Mucosa of rectum (tissue), 2 donors: ENCODE results near the gene TTYH2.

Experiments used
- H3K27ac ChIP-seq, 2 donors: one replicate each; pipeline ENCODE4 v1.7.0; 2013; ENCODE audit warnings: inconsistent platforms in 2 of 2, low read depth in 2 of 2, low read length in 2 of 2
- H3K27me3 ChIP-seq, 2 donors: one replicate each; pipeline ENCODE4 v1.7.0; 2013; ENCODE audit warnings: low read length in 2 of 2; ENCODE audit not compliant: control insufficient read depth in 2 of 2, insufficient read depth in 2 of 2
- H3K36me3 ChIP-seq, 2 donors: one replicate each; pipeline ENCODE4 v1.7.0; 2013; ENCODE audit warnings: low read length in 2 of 2; ENCODE audit not compliant: control insufficient read depth in 2 of 2, insufficient read depth in 2 of 2
- H3K4me1 ChIP-seq, 2 donors: one replicate each; pipeline ENCODE4 v1.7.0; 2013; ENCODE audit warnings: low read length in 2 of 2, mild to moderate bottlenecking in 1 of 2; ENCODE audit not compliant: control insufficient read depth in 2 of 2, insufficient read depth in 2 of 2
- H3K4me3 ChIP-seq, 2 donors: one replicate each; pipeline ENCODE4 v1.7.0; 2013; ENCODE audit warnings: low read length in 2 of 2
- H3K9ac ChIP-seq, 2 donors: one replicate each; pipeline ENCODE4 v1.7.0; 2013; ENCODE audit warnings: low read length in 2 of 2, low read depth in 1 of 2, mild to moderate bottlenecking in 1 of 2
- H3K9me3 ChIP-seq, 2 donors: one replicate each; pipeline ENCODE4 v1.7.0; 2013; ENCODE audit warnings: low read length in 2 of 2; ENCODE audit not compliant: control insufficient read depth in 2 of 2
- donor health status: healthy.
- donor health status: Normal muscosa, but diverticular disease.

Gene TTYH2

DNA sequence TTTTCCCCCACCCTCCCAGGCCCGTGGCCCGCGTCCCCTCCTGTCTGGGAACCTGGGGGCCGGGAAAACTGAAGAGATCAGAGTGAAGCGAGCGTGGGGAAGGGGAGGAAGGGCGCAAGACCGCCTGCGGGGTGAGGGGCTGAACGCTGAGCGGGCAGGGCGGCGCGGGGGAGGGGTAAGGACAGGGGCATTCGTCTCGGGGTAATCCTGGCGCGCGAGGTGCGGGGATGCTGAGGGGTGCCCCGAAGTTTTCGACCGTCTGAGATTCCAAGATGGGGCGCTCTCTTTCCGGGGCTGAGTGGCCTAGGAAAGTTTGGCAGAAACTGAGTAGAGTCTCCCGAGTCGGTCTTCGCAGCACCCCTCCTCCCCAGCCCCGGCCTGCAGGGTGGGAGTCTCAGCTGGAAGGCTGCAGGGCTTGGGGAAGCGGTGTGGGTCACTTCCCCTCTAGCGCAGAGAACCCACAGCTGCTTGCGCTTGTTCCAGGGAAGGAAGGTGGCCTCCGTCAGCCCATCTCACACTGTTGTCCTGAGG, 555 bp downstream of the TTYH2 start:
- peaks cover 19 to 34% of the 10 kb centered on the region in 2 donors for H3K4me1 ChIP-seq
- H3K27me3 ChIP-seq: peaks cover 7 to 8% of the 10 kb centered on the region in 2 donors
- peak overlapping the region in 1 of 2 donors; percentile 67 for H3K27ac ChIP-seq
- peak overlapping the region; percentile 52 to 55 for H3K4me3 ChIP-seq
- H3K9me3 ChIP-seq: no peaks in the 10 kb centered on the region
- no peak overlapping the region for H3K9ac ChIP-seq
- H3K36me3 ChIP-seq: peaks cover 9 to 13% of the 10 kb centered on the region in 2 donors

DNA sequence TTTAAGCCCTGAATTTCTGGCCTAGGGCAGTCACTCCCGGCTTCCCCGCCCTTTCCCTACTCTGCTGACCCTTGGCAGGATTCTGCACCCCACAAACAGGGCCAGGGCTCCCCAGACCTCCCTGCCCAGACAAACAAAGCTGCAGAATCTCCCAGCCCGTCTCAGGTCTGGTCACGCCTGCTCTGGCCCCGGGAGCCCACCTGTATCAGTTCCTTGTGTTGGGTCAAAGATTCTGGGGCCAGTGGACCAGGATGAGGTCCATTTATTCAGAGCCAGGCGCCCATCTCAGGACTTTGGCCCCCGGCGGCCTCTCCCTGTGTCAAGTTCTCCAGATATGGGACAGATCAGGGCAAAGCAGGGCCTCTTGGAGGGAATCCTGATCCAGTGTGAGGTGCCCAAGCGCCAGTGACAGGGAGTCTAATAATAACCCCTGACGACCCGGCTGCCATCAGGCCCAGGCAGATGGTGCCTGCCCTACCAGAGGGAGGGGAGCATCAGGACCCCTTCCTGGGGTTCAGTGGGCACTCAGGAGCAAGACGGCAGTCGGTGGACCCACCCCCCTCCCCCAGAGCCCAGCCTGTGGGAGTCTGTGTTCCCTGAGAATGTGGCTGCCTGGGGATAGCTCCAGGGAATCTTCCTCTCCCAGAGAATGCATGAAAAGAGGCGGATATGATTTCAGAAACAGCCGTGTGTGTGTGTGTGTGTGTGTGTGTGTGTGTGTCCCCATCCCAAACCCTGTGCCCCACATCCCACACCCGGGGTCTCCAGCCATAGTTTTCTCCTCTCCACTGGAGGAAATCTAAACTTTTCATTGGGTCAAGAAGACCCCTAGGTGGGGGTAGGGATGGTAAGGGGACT, 1.3 kb downstream of the TTYH2 start:
- Histone ChIP-seq H3K9ac (no peak overlapping the region), H3K27ac (no peak overlapping the region), H3K27me3 (peaks cover 7 to 8% of the 10 kb centered on the region in 2 donors), H3K4me1 (peaks cover 19 to 34% of the 10 kb centered on the region in 2 donors), H3K9me3 (no peaks in the 10 kb centered on the region), H3K4me3 (peak overlapping the region in 1 of 2 donors; percentile 52), H3K36me3 (peaks cover 5 to 6% of the 10 kb centered on the region in 2 donors)

DNA sequence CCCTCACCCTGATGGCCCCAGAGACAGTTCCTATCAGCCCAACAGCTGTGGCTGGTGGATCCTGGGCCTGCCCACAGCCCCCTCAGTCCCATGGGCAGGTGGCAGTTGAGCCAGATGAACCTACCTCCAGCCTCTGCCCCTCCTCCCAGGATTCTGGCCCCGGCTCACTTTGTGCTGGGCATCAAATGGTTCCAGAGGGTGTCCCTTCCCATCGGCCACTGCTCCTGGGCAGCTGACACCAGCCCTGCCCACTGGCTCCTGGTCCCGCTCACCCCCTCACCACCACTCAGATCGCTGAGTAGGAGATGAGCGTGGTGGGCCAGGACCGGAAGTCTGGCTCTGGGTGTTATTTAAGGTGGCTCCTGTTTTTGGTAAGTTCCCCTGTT, 2.0 kb downstream of the TTYH2 start:
- Histone ChIP-seq H3K4me1 (peaks cover 16 to 28% of the 10 kb centered on the region in 2 donors), H3K9ac (no peak overlapping the region), H3K27me3 (peaks cover 7 to 8% of the 10 kb centered on the region in 2 donors), H3K4me3 (no peak overlapping the region), H3K9me3 (no peaks in the 10 kb centered on the region), H3K36me3 (peaks cover 0 to under 1% of the 10 kb centered on the region in 2 donors), H3K27ac (no peak overlapping the region)

DNA sequence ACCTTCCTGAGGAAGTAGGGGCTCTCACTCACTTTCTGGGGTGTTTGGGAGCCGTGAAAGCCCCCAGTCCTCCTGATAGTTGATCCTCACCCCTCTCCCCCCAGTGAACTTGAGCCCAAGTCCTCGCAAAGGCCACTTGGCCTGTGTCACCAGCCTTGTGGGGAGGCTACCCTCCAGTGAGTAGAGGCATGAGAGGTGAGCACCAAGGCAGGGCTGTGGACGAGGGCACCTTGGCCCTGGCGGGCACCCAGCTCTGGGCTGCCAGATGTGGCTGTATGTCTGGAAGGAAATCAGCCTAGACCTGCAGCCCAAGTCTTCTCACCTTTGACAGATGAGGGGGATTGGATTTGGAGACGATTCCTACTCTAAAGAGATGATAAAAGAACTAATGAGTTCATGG, 3.1 kb downstream of the TTYH2 start:
- H3K9me3 ChIP-seq: no peaks in the 10 kb centered on the region
- no peaks in the 10 kb centered on the region for H3K36me3 ChIP-seq
- H3K27me3 ChIP-seq: peaks cover 7 to 8% of the 10 kb centered on the region in 2 donors
- no peak overlapping the region for H3K4me3 ChIP-seq
- H3K9ac ChIP-seq: no peak overlapping the region
- H3K4me1 ChIP-seq: peaks cover 11 to 19% of the 10 kb centered on the region in 2 donors
- no peak overlapping the region for H3K27ac ChIP-seq

DNA sequence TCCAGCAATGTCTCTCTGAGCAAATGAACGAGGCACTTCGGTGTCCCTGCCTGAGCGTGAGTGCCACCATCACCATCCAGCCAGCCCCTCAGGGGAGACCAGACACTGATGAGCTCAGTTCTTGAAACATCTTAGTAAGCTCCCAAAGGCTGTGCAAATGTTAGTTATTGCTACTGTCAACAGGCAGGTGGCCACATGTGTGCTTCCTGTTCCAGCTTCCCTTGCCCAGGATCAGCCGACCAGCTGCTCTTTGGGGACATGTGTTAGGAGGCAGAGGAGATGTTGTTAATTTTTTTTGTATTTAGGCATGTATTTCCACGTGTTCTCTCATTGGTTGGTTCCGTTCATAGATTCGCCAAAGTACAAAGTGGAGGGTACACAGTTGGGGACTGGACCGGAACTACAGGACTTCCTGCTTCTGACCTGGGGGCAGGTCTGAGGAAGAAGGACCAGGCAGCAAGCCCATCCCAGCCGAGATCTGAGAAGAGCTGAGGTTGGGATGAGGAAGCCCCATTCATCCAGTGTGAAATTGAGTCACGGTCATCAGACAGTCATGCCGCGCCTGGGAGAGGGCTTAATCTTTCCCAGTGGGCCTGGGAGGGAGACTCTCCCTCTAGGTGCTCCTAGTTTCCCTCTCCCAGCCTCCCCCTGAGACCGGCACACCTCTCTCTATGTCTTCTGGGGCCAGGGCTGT, 3.8 kb downstream of the TTYH2 start:
- Histone ChIP-seq H3K4me1 (peaks cover 6 to 14% of the 10 kb centered on the region in 2 donors), H3K27me3 (peaks cover 7 to 8% of the 10 kb centered on the region in 2 donors), H3K36me3 (no peaks in the 10 kb centered on the region), H3K4me3 (no peak overlapping the region), H3K9ac (no peak overlapping the region), H3K9me3 (no peaks in the 10 kb centered on the region), H3K27ac (no peak overlapping the region)

DNA sequence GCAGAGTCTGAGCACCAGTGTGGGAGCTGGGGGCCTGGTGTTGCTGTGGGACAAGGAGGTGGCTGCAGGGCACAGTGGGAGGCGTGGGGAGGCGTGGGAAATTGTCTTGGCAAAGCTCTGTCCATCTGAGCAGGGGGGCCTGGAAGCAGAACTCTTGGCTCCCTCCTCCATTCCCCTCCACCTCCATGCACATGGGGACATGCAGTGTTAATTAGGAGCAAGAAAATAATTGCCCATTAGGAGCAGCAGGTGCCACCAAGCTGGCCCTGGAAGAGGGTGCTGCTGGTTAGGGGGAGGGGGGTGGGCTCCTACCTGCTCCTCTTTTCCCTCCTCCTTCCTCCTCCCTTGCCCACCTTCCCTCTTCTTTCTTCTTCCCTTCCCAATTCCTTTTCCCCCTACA, 4.5 kb downstream of the TTYH2 start:
- H3K27me3 ChIP-seq: peaks cover 4 to 8% of the 10 kb centered on the region in 2 donors
- H3K36me3 ChIP-seq: no peaks in the 10 kb centered on the region
- H3K4me1 ChIP-seq: peaks cover 6 to 8% of the 10 kb centered on the region in 2 donors
- no peaks in the 10 kb centered on the region for H3K9me3 ChIP-seq
- H3K4me3 ChIP-seq: no peak overlapping the region
- H3K9ac ChIP-seq: no peak overlapping the region
- H3K27ac ChIP-seq: no peak overlapping the region

DNA sequence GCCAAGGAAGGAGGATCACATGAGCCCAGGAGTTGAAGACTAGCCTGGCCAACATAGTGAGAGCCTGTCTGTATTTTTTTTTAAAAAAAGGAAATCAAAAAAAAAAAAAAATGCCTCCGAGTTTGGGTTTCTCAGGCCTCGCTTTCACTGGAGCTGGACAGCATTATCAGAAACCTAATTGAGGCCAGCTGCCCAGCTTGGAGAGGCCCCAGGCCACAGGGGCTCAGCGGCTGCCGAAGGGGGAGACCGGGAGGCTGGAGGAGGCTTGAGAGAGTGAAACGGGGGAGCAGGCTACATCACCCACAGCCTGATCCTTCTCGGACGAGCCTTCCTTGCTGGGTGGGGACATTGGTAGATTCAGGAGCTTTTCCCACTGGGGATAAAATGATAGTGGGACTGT, 5.1 kb downstream of the TTYH2 start:
- Histone ChIP-seq H3K4me1 (peaks cover 6 to 7% of the 10 kb centered on the region in 2 donors), H3K4me3 (no peak overlapping the region), H3K9ac (no peak overlapping the region), H3K9me3 (no peaks in the 10 kb centered on the region), H3K27me3 (peaks cover 4 to 8% of the 10 kb centered on the region in 2 donors), H3K36me3 (no peaks in the 10 kb centered on the region), H3K27ac (no peak overlapping the region)

DNA sequence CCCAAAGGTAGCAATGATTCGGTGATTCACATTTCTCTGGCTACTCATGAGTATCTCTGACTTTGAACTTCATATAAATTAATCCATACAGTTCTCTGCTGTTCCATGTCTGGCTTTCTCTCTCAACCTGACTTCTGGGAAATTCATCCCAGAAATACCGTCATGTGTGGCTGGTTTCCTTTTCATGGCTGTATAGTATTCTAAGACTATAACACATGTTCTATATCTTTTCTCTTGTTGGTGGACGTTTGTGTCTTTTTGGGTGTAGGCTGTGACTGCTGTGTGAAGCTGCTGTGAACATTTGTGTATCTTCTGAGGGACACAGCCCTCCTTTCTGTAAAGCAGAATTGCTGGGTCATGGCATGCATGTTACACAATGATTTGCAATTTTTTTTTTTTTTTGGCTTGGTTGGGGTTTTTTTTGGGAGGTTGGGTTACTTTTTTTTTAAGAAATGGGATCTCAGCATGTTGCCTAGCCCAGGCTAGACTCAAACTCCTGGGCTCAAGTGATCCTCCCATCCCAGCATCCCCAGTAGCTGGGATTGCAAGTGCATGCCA, 6.3 kb downstream of the TTYH2 start:
- Histone ChIP-seq H3K27ac (no peak overlapping the region), H3K4me3 (no peak overlapping the region), H3K9me3 (no peaks in the 10 kb centered on the region), H3K9ac (no peak overlapping the region), H3K4me1 (no peaks in the 10 kb centered on the region), H3K27me3 (peaks cover 0 to 2% of the 10 kb centered on the region in 2 donors), H3K36me3 (no peaks in the 10 kb centered on the region)

DNA sequence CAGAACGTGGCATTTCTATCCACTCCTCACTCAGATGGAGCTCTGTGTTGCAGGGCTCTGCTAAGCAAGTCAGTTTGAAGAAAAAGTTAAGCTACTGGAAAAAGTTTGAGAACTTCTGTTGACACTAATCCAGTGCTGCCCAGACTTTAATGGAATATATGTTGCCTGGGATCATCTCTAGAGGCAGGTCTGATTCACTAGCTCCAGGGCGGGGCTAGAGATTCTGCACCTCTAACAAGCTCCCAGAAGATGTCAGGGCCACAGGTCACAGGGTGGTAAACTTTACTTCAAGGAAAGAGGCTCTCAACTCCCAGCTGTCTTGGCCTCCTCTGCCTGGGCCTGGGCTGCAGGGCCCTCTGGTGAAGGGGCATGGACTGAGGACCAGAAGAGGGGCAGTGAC, 6.8 kb downstream of the TTYH2 start:
- H3K4me3 ChIP-seq: no peak overlapping the region
- peaks cover 0 to 1% of the 10 kb centered on the region in 2 donors for H3K27me3 ChIP-seq
- H3K27ac ChIP-seq: no peak overlapping the region
- no peaks in the 10 kb centered on the region for H3K9me3 ChIP-seq
- H3K36me3 ChIP-seq: no peaks in the 10 kb centered on the region
- no peak overlapping the region for H3K9ac ChIP-seq
- no peaks in the 10 kb centered on the region for H3K4me1 ChIP-seq
